IMR-90 (cell line): ENCODE data around the gene PRKN. TPM values are rescaled to one million over a fixed set of nuclear protein-coding genes. Genes with fewer than 3 reads are reported as not detected.

ENCODE experiments used
- ATAC-seq: fragments of 200-7000 bp; cut with Tn5 transposase; 2 replicates; pipeline ENCODE4 v1.9.1; 2020; ENCODE audit warnings: low read depth, mild to moderate bottlenecking, moderate library complexity
- BruUV-seq: library from RNA; stranded (reverse); fragments of 400-500 nt; replicated peaks from 2 replicates; lab custom pipeline; 2021; lab: Mats Ljungman, UMichigan
- CTCF ChIA-PET: fragments of 300-600 bp; formaldehyde crosslinking; extraction: SDS; loops from one replicate; lab custom pipeline; 2021; ENCODE audit warnings: antibody characterized with exemption; lab: Yijun Ruan, JAX
- POLR2A ChIA-PET: fragments of 300-600 bp; sonication (Branson Sonifier 250); formaldehyde crosslinking; loops from one replicate; lab custom pipeline; 2022; ENCODE audit warnings: antibody characterized with exemption; ENCODE audit not compliant: unreplicated experiment; lab: Charles Lee
- DNase-seq: peaks from one replicate; pipeline ENCODE4 v3.0.0; 2013
- H2AFZ ChIP-seq: replicated peaks from 2 replicates; pipeline ENCODE3; 2013; ENCODE audit warnings: low read length, mild to moderate bottlenecking; ENCODE audit not compliant: poor library complexity
- H2AK5ac ChIP-seq: 2 replicates; pipeline ENCODE4 v1.6.1; 2013; ENCODE audit warnings: low read depth, low read length, inconsistent platforms
- H2AK9ac ChIP-seq: replicated peaks from 2 replicates; pipeline ENCODE3; 2013; ENCODE audit warnings: mild to moderate bottlenecking, low read depth, low read length, moderate library complexity; ENCODE audit not compliant: poor library complexity
- H2BK120ac ChIP-seq: 2 replicates; pipeline ENCODE4 v1.6.1; 2013; ENCODE audit warnings: low read depth, low read length, inconsistent platforms
- H2BK15ac ChIP-seq: 3 replicates; pipeline ENCODE4 v1.6.1; 2013; ENCODE audit warnings: low read depth, low read length, inconsistent platforms
- H2BK20ac ChIP-seq: 2 replicates; pipeline ENCODE4 v1.6.1; 2013; ENCODE audit warnings: low read depth, mild to moderate bottlenecking, inconsistent platforms, low read length, moderate library complexity
- H2BK5ac ChIP-seq: 2 replicates; pipeline ENCODE4 v1.6.1; 2013; ENCODE audit warnings: mild to moderate bottlenecking, low read depth, low read length, inconsistent platforms; ENCODE audit not compliant: poor library complexity, severe bottlenecking
- H3K14ac ChIP-seq: replicated peaks from 2 replicates; pipeline ENCODE4 v1.6.1; 2013; ENCODE audit warnings: low read depth, low read length, inconsistent platforms
- H3K18ac ChIP-seq: 2 replicates; pipeline ENCODE4 v1.6.1; 2013; ENCODE audit warnings: low read depth, low read length, control low read depth
- H3K23ac ChIP-seq: 2 replicates; pipeline ENCODE4 v1.6.1; 2013; ENCODE audit warnings: low read depth, low read length, inconsistent platforms
- H3K27ac ChIP-seq: 2 replicates; pipeline ENCODE4 v1.5.1; 2013; ENCODE audit warnings: mild to moderate bottlenecking, control low read depth, low read length; ENCODE audit not compliant: insufficient read depth
- H3K27me3 ChIP-seq: 2 replicates; pipeline ENCODE4 v1.6.1; 2013; ENCODE audit warnings: low read length; ENCODE audit not compliant: control insufficient read depth, insufficient read depth
- H3K36me3 ChIP-seq: 2 replicates; pipeline ENCODE4 v1.6.1; 2013; ENCODE audit warnings: low read length, mixed read lengths; ENCODE audit not compliant: control insufficient read depth, insufficient read depth
- H3K4ac ChIP-seq: 2 replicates; pipeline ENCODE4 v1.6.1; 2013; ENCODE audit warnings: low read depth, low read length, inconsistent platforms
- H3K4me1 ChIP-seq: 2 replicates; pipeline ENCODE4 v1.6.1; 2013; ENCODE audit warnings: low read length, mixed read lengths; ENCODE audit not compliant: control insufficient read depth, insufficient read depth
- H3K4me2 ChIP-seq: 2 replicates; pipeline ENCODE4 v1.6.1; 2013; ENCODE audit warnings: low read depth, mild to moderate bottlenecking, control low read depth, low read length, moderate library complexity
- H3K4me3 ChIP-seq: 2 replicates; pipeline ENCODE4 v1.5.1; 2013; ENCODE audit warnings: low read depth, mild to moderate bottlenecking, control low read depth, low read length, moderate library complexity; ENCODE audit not compliant: insufficient read depth
- H3K56ac ChIP-seq: 2 replicates; pipeline ENCODE4 v1.6.1; 2013; ENCODE audit warnings: low read length, inconsistent platforms; ENCODE audit not compliant: insufficient read depth; ENCODE audit errors: extremely low read depth
- H3K79me1 ChIP-seq, 2 experiments: 2 replicates each; pipeline ENCODE4 v1.6.1; 2013; ENCODE audit warnings: low read length in 2 of 2, inconsistent platforms in 1 of 2, low read depth in 1 of 2
- H3K9ac ChIP-seq: 2 replicates; pipeline ENCODE4 v1.6.1; 2013; ENCODE audit warnings: low read depth, low read length, control low read depth
- H3K9me1 ChIP-seq: 2 replicates; pipeline ENCODE4 v1.6.1; 2013; ENCODE audit warnings: low read length, inconsistent platforms; ENCODE audit not compliant: insufficient read depth
- H3K9me3 ChIP-seq: 2 replicates; pipeline ENCODE4 v1.6.1; 2013; ENCODE audit warnings: low read length; ENCODE audit not compliant: control insufficient read depth, insufficient read depth
- H4K20me1 ChIP-seq: 2 replicates; pipeline ENCODE4 v1.6.1; 2013; ENCODE audit warnings: low read length, inconsistent platforms; ENCODE audit not compliant: insufficient read depth
- H4K5ac ChIP-seq: 2 replicates; pipeline ENCODE4 v1.6.1; 2013; ENCODE audit warnings: mild to moderate bottlenecking, low read depth, low read length, control low read depth
- H4K8ac ChIP-seq, 2 experiments: 2 replicates each; pipeline ENCODE4 v1.6.1; 2013; ENCODE audit warnings: low read depth in 2 of 2, low read length in 2 of 2, control low read depth in 1 of 2, inconsistent platforms in 1 of 2
- H4K91ac ChIP-seq: 2 replicates; pipeline ENCODE4 v1.6.1; 2013; ENCODE audit warnings: low read depth, low read length, inconsistent platforms; ENCODE audit not compliant: insufficient read depth
- SMC3 ChIP-seq: fragments of 150-350 bp; IDR thresholded peaks from 2 replicates; pipeline ENCODE4 v1.6.1; 2016; ENCODE audit warnings: low read depth, mild to moderate bottlenecking, antibody characterized with exemption, low read length, moderate library complexity
- WGBS, 2 experiments: methylation state at CpG; one replicate each; pipeline versions ENCODE4 v1.1.5 to v1.1.7; 2013; ENCODE audit warnings: missing lambda C conversion rate in 2 of 2; ENCODE audit not compliant: insufficient read length in 1 of 2; ENCODE audit errors: extremely low coverage in 2 of 2; 5-methylcytosine and 5-hydroxymethylcytosine counted together
- dilution Hi-C: fragments of 300-500 bp; cut with HindIII; formaldehyde crosslinking; loops from one replicate; pipeline ENCODE4 v1.14.3; 2018; ENCODE audit warnings: low sequenced_read_pairs; ENCODE audit not compliant: unreplicated experiment
- in situ Hi-C: fragments of 300-500 bp; cut with MboI; formaldehyde crosslinking; loops from 3 replicates; pipeline ENCODE4 v1.14.3; 2019; ENCODE audit warnings: low sequenced_read_pairs, inconsistent platforms, mixed read lengths
- intact Hi-C: fragments of 100-400 bp; cut with micrococcal nuclease; formaldehyde crosslinking; loops from 2 replicates; pipeline ENCODE4 v1.10.0; 2022
- polyA plus RNA-seq, 3 experiments: library from polyadenylated mRNA; depleted of rRNA; stranded (reverse); fragments of >200 nt; gene quantifications; 2 replicates each; pipeline ENCODE4 v1.2.3, GENCODE V29; 2012; ENCODE audit warnings: low replicate concordance in 1 of 3
- total RNA-seq: library from RNA; depleted of rRNA; stranded (reverse); fragments of >200 nt; gene quantifications from 2 replicates; pipeline ENCODE4 v1.2.3, GENCODE V29; 2012

PRKN gene
- total and polyA plus RNA-seq, 2 of the 4 experiments (the other 2 are of a cell fraction): 0.15 to 0.18 TPM

- Histone ChIP-seq H4K5ac (no peak overlapping the region), H3K4ac (no peak overlapping the region), H3K79me1 (no peaks in the 10 kb centered on the region), H3K18ac (no peak overlapping the region), H4K20me1 (no peaks in the 10 kb centered on the region), H2BK15ac (no peak overlapping the region), H2BK5ac (no peak overlapping the region), H3K27me3 (no peaks in the 10 kb centered on the region), H3K4me2 (no peak overlapping the region), H3K4me3 (no peak overlapping the region), H2AK9ac (no peak overlapping the region), H3K23ac (no peak overlapping the region), H2BK20ac (no peak overlapping the region), H2BK120ac (no peak overlapping the region), H4K8ac (no peak overlapping the region), H3K27ac (no peak overlapping the region), H3K9ac (no peak overlapping the region), H4K91ac (no peak overlapping the region), H3K36me3 (no peaks in the 10 kb centered on the region), H2AFZ (no peak overlapping the region), H3K56ac (no peak overlapping the region), H3K14ac (no peak overlapping the region), H2AK5ac (no peak overlapping the region), H3K9me3 (peaks cover 17% of the 10 kb centered on the region), H3K9me1 (no peaks in the 10 kb centered on the region), H3K4me1 (no peaks in the 10 kb centered on the region)
- dilution Hi-C loops (no loop called here), in situ Hi-C loops (no loop called here), intact Hi-C loops (no loop called here)
- DNase-seq: no peak
- TF ChIP-seq SMC3: no peak
- CTCF ChIA-PET: no interaction called here
- POLR2A ChIA-PET: no interaction called here
- ATAC-seq: no peak
- no TSS peak for BruUV-seq
- 20% methylated on average over 2 of the region's 7 CpGs; no CpG with 5 or more reads in 1 of the 2 experiments for WGBS, 2 experiments
Measured at GRCh38 chr6:162306616-162307015, 420.9 kb downstream of the PRKN start.
